PC-9 (cell line): ENCODE measurements around the gene MRC2. TPM values are rescaled to one million over a fixed set of nuclear protein-coding genes. Genes with fewer than 3 reads are reported as not detected.

Experiments used
- BruUV-seq: library from RNA; stranded (reverse); fragments of 400-500 nt; replicated peaks from 2 replicates; lab custom pipeline; 2021; lab: Mats Ljungman, UMichigan
- CTCF ChIA-PET: fragments of 300-600 bp; sonication (Branson Sonifier 250); formaldehyde crosslinking; loops from one replicate; lab custom pipeline; 2022; ENCODE audit warnings: antibody characterized with exemption; lab: Charles Lee
- POLR2A ChIA-PET: fragments of 300-600 bp; sonication (Branson Sonifier 250); formaldehyde crosslinking; loops from one replicate; lab custom pipeline; 2022; ENCODE audit warnings: antibody characterized with exemption; ENCODE audit not compliant: unreplicated experiment; lab: Charles Lee
- DNase-seq, 2 experiments: peaks; one replicate each; pipeline versions ENCODE4 v3.0.0 to v3.0.0-alpha.2; 2015 to 2022; ENCODE audit warnings: mixed read lengths in 1 of 2
- H2AFZ ChIP-seq: fragments of 200-600 bp; sonication (generic); 2 replicates; pipeline ENCODE4 v1.8.1; 2017; ENCODE audit warnings: antibody characterized with exemption
- H3F3A ChIP-seq: fragments of 200-600 bp; sonication (generic); 2 replicates; pipeline ENCODE4 v1.8.1; 2017; ENCODE audit warnings: antibody characterized with exemption, mild to moderate bottlenecking, low read depth; ENCODE audit not compliant: insufficient read depth
- H3K27ac ChIP-seq: fragments of 200-600 bp; sonication (generic); 2 replicates; pipeline ENCODE4 v1.6.1; 2016; ENCODE audit warnings: mixed run types
- H3K27me3 ChIP-seq: fragments of 200-600 bp; sonication (generic); 2 replicates; pipeline ENCODE4 v1.6.1; 2016; ENCODE audit warnings: low read depth, mixed run types; ENCODE audit not compliant: insufficient read depth
- H3K36me3 ChIP-seq: fragments of 200-600 bp; sonication (generic); 2 replicates; pipeline ENCODE4 v1.6.1; 2016; ENCODE audit warnings: low read depth, mixed run types
- H3K4me1 ChIP-seq: fragments of 200-600 bp; sonication (generic); replicated peaks from 2 replicates; pipeline ENCODE4 v1.6.1; 2016; ENCODE audit warnings: mixed run types; ENCODE audit not compliant: insufficient read depth
- H3K4me2 ChIP-seq: fragments of 200-600 bp; sonication (generic); 2 replicates; pipeline ENCODE4 v1.6.1; 2017; ENCODE audit warnings: mixed run types
- H3K4me3 ChIP-seq: fragments of 200-600 bp; sonication (generic); 2 replicates; pipeline ENCODE4 v1.6.1; 2016; ENCODE audit warnings: mixed run types
- H3K79me2 ChIP-seq: fragments of 200-600 bp; sonication (generic); 2 replicates; pipeline ENCODE4 v1.6.1; 2017; ENCODE audit warnings: low read depth, mixed run types
- H3K9me2 ChIP-seq: fragments of 200-600 bp; sonication (generic); 2 replicates; pipeline ENCODE4 v1.8.1; 2017; ENCODE audit warnings: mild to moderate bottlenecking; ENCODE audit not compliant: insufficient read depth
- H3K9me3 ChIP-seq: fragments of 200-600 bp; sonication (generic); 2 replicates; pipeline ENCODE4 v1.8.1; 2016; ENCODE audit warnings: low read depth; ENCODE audit not compliant: insufficient read depth
- H4K20me1 ChIP-seq: fragments of 200-600 bp; sonication (generic); 2 replicates; pipeline ENCODE4 v1.8.1; 2017; ENCODE audit not compliant: insufficient read depth
- EZH2 ChIP-seq: fragments of 200-600 bp; sonication (generic); IDR thresholded peaks from 2 replicates; pipeline ENCODE4 v1.8.0; 2017; ENCODE audit warnings: antibody characterized with exemption, low read depth
- intact Hi-C: fragments of 100-400 bp; cut with micrococcal nuclease; formaldehyde crosslinking; loops from one replicate; pipeline ENCODE4 v1.10.0; 2022; ENCODE audit not compliant: unreplicated experiment
- total RNA-seq: library from RNA; stranded (reverse); gene quantifications from 2 replicates; pipeline ENCODE4 v1.2.3, GENCODE V29; 2021
- TF ChIP-seq, protein P1 (sequence below): fragments of 200-600 bp; sonication (generic); conservative IDR thresholded peaks from 2 replicates; pipeline ENCODE4 v1.6.1; 2017; ENCODE audit warnings: mixed run types, antibody characterized with exemption, mild to moderate bottlenecking, moderate library complexity

The MRC2 gene
- total RNA-seq, 1 experiment from 2014 or later: 1.0 TPM

DNA sequence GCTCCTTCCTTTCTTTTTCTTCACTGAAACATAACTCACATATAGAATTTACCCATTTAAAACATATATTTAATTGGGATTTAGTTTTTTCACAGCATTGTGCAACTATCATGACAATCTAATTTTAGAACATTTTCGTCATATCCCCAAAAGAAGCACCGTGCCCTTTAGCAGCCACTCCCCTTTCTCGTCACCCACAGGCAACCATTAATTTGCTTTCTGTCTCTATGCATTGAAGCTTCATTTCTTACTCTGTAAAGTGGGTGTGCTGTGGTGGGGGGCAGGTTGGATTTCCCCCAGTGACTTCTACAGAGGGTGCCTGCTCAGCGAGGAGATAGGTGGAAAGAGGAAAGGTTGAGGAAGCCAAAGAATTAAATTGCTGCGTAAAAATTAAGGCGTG is 35.8 kb downstream of the MRC2 start:
- Histone ChIP-seq H3F3A (no peaks in the 10 kb centered on the region; the same call in 1 of the 2 replicates), H2AFZ (no peak overlapping the region), H3K27me3 (no peaks in the 10 kb centered on the region), H3K4me2 (no peak overlapping the region), H3K27ac (no peak overlapping the region), H3K9me3 (no peaks in the 10 kb centered on the region), H4K20me1 (no peaks in the 10 kb centered on the region), H3K79me2 (no peaks in the 10 kb centered on the region), H3K4me3 (no peak overlapping the region), H3K4me1 (no peaks in the 10 kb centered on the region), H3K9me2 (no peaks in the 10 kb centered on the region), H3K36me3 (no peaks in the 10 kb centered on the region)
- no TSS peak for BruUV-seq
- ChIA-PET CTCF (no interaction called here), POLR2A (interaction anchor here (0.5 kb wide), 1 partner anchor 720 kb away, joined by 5 read pairs; no protein-coding TSS in a partner anchor)
- TF ChIP-seq, protein P1, sequence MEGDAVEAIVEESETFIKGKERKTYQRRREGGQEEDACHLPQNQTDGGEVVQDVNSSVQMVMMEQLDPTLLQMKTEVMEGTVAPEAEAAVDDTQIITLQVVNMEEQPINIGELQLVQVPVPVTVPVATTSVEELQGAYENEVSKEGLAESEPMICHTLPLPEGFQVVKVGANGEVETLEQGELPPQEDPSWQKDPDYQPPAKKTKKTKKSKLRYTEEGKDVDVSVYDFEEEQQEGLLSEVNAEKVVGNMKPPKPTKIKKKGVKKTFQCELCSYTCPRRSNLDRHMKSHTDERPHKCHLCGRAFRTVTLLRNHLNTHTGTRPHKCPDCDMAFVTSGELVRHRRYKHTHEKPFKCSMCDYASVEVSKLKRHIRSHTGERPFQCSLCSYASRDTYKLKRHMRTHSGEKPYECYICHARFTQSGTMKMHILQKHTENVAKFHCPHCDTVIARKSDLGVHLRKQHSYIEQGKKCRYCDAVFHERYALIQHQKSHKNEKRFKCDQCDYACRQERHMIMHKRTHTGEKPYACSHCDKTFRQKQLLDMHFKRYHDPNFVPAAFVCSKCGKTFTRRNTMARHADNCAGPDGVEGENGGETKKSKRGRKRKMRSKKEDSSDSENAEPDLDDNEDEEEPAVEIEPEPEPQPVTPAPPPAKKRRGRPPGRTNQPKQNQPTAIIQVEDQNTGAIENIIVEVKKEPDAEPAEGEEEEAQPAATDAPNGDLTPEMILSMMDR: no peak
- no peak for TF ChIP-seq EZH2
- intact Hi-C loops: no loop called here
- DNase-seq: no peak

DNA sequence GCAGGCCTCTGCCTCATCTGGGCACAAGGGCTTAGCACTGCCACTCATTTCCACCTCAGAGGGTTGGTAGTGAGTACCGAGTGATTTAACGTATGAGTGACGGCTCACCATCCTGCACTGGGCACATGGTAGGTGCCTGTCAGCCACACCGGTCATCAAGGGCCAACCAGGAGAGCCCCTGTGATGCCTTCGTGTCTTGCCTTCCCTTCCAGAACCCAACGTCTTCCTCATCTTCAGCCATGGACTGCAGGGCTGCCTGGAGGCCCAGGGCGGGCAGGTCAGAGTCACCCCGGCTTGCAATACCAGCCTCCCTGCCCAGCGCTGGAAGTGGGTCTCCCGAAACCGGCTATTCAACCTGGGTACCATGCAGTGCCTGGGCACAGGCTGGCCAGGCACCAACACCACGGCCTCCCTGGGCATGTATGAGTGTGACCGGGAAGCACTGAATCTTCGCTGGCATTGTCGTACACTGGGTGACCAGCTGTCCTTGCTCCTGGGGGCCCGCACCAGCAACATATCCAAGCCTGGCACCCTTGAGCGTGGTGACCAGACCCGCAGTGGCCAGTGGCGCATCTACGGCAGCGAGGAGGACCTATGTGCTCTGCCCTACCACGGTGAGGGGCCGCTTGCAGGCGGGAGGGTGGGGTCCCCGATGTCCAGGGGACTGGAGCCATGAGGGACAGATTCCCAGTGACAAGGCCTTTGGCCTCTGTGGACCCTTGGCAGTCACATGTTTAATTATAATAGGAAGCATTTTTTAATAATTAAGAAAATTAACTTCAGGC is 37.1 kb downstream of the MRC2 start:
- CTCF ChIA-PET: no interaction called here
- Histone ChIP-seq H3K36me3 (no peaks in the 10 kb centered on the region), H3K9me2 (no peaks in the 10 kb centered on the region), H2AFZ (no peak overlapping the region), H3K4me3 (no peak overlapping the region), H3K9me3 (no peaks in the 10 kb centered on the region), H3K27me3 (no peaks in the 10 kb centered on the region), H3K79me2 (no peaks in the 10 kb centered on the region), H4K20me1 (no peaks in the 10 kb centered on the region), H3K4me2 (no peak overlapping the region), H3K27ac (no peak overlapping the region), H3K4me1 (no peaks in the 10 kb centered on the region), H3F3A (no peaks in the 10 kb centered on the region; the same call in 1 of the 2 replicates)
- TF ChIP-seq, protein P1: no peak
- TF ChIP-seq EZH2: no peak
- no peak for DNase-seq
- no TSS peak for BruUV-seq
- POLR2A ChIA-PET: no interaction called here
- intact Hi-C loops: no loop called here

DNA sequence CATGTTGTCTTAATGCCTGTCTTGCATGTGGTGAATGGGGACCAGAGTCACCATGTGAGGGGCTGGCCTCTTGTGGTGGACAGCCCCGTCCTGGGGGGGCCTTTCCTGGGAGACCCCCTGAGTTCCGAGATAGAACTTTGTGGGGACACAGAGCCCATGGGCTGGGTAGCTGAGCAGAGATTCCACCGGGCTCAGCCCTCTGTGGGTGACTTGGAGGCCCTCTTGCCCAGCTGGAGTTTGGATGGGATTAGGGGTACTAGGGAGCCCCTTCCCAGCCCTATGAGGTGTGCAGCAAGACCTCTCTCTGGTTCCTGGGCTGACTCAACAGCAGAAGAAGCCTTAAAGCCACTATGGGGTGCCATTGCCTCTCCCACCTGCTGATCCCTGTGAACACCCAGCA is 38.1 kb downstream of the MRC2 start:
- no peaks in the 10 kb centered on the region for H3K9me2 ChIP-seq
- H4K20me1 ChIP-seq: no peaks in the 10 kb centered on the region
- intact Hi-C loops: no loop called here
- H2AFZ ChIP-seq: no peak overlapping the region
- no peaks in the 10 kb centered on the region for H3K4me1 ChIP-seq
- no peaks in the 10 kb centered on the region for H3K27me3 ChIP-seq
- no peak for DNase-seq
- POLR2A ChIA-PET: no interaction called here
- CTCF ChIA-PET: no interaction called here
- no peak overlapping the region for H3K4me3 ChIP-seq
- no peaks in the 10 kb centered on the region for H3K9me3 ChIP-seq
- H3K79me2 ChIP-seq: no peaks in the 10 kb centered on the region
- no peaks in the 10 kb centered on the region; the same call in 1 of the 2 replicates for H3F3A ChIP-seq
- H3K27ac ChIP-seq: no peak overlapping the region
- BruUV-seq: no TSS peak
- no peak for TF ChIP-seq EZH2
- TF ChIP-seq, protein P1: no peak
- no peak overlapping the region for H3K4me2 ChIP-seq
- no peaks in the 10 kb centered on the region for H3K36me3 ChIP-seq
